Measurements from ENCODE around the gene TM9SF2. TPM values are rescaled to one million over a fixed set of nuclear protein-coding genes. Genes with fewer than 3 reads are reported as not detected.

The TM9SF2 gene
- polyA plus RNA-seq, 2 of the 4 experiments (the other 2 are of a cell fraction) = 58.8 to 114 TPM

DNA sequence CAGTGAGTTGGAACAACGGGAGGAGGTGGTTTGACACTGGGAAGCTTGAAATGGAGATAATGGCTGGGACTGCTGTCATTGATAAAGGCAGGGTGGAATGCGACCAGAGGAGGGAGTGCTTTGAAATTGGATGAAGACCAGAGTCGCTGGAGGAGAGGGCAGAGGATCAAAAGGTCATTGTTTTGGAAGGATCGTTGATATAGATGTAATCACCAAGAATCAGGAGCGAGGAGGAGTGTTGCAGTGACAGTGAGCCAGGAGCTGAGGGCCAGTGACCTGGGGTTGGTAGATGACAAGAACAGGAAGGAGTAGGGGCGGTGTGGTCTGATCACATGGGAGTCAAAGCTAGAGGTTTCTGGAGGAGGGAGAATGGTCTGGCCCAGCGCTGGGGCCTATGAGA lies 25.3 kb downstream of the TM9SF2 start:
- TF ChIP-seq GATA3 (IDR thresholded peaks at IDR 0.05; ENCODE audit: borderline replicate concordance) (no peak), CBX2 (IDR thresholded peaks at IDR 0.05; ENCODE audit: borderline replicate concordance, low read depth) (no peak), HOXA7 (CRISPR knock-in tag; IDR thresholded peaks at IDR 0.05) (no peak), CEBPB (IDR thresholded peaks at IDR 0.05) (no peak), EHF (CRISPR knock-in tag; IDR thresholded peaks at IDR 0.05) (no peak), FOSL2 (IDR thresholded peaks at IDR 0.05) (no peak), FOSL2 (CRISPR knock-in tag; IDR thresholded peaks at IDR 0.05) (no peak)
- WGBS (ENCODE audit: missing lambda C conversion rate) = 88% methylated on average over 7 of the region's 7 CpGs
- ATAC-seq (no peak), DNase-seq (ENCODE audit: low read depth in 1 of 2, low spot score in 1 of 2) (no peak), FAIRE-seq (no peak)
- Histone ChIP-seq H3K4me3 (no peak overlapping the region), H3K9me3 (no peaks in the 10 kb centered on the region), H3K27ac (no peak overlapping the region), H3K4me2 (no peak overlapping the region), H3K4me1 (no peaks in the 10 kb centered on the region)
- ChIA-PET CTCF (interaction anchor here (1.2 kb wide), 1 partner anchor 21 kb away, joined by 3 read pairs; no protein-coding TSS in a partner anchor), POLR2A (no interaction called here)

DNA sequence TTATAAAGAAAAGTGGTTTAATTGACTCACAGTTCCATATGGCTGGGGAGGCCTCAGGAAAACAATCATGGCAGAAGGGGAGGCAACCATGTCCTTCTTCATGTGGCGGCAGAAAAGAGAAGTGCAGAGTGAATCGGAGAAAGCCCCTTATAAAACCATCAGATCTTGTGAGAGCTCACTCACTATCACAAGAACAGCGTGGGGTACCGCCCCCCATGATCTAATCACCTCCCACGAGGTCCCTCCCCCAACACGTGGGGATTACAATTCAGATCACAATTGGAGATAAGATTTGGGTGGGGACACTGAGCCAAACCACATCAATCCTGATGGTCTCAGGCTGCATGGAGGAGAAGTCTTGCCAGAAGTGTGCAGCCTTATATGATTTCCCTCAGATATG lies 26.0 kb downstream of the TM9SF2 start:
- Histone ChIP-seq H3K4me3 (no peak overlapping the region), H3K4me1 (no peaks in the 10 kb centered on the region), H3K27ac (no peak overlapping the region), H3K9me3 (no peaks in the 10 kb centered on the region), H3K4me2 (no peak overlapping the region)
- POLR2A ChIA-PET = no interaction called here
- no peak for ATAC-seq
- CTCF ChIA-PET = no interaction called here
- WGBS (ENCODE audit: missing lambda C conversion rate) = 79% methylated on average over 6 of the region's 6 CpGs
- no peak for TF ChIP-seq RCOR1 (IDR thresholded peaks at IDR 0.05; ENCODE audit: low read depth, low read length)
- no peak for TF ChIP-seq RNF2 (IDR thresholded peaks at IDR 0.05; ENCODE audit: borderline replicate concordance, low read depth)
- TF ChIP-seq, protein P1, sequence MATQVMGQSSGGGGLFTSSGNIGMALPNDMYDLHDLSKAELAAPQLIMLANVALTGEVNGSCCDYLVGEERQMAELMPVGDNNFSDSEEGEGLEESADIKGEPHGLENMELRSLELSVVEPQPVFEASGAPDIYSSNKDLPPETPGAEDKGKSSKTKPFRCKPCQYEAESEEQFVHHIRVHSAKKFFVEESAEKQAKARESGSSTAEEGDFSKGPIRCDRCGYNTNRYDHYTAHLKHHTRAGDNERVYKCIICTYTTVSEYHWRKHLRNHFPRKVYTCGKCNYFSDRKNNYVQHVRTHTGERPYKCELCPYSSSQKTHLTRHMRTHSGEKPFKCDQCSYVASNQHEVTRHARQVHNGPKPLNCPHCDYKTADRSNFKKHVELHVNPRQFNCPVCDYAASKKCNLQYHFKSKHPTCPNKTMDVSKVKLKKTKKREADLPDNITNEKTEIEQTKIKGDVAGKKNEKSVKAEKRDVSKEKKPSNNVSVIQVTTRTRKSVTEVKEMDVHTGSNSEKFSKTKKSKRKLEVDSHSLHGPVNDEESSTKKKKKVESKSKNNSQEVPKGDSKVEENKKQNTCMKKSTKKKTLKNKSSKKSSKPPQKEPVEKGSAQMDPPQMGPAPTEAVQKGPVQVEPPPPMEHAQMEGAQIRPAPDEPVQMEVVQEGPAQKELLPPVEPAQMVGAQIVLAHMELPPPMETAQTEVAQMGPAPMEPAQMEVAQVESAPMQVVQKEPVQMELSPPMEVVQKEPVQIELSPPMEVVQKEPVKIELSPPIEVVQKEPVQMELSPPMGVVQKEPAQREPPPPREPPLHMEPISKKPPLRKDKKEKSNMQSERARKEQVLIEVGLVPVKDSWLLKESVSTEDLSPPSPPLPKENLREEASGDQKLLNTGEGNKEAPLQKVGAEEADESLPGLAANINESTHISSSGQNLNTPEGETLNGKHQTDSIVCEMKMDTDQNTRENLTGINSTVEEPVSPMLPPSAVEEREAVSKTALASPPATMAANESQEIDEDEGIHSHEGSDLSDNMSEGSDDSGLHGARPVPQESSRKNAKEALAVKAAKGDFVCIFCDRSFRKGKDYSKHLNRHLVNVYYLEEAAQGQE (IDR thresholded peaks at IDR 0.05) = no peak
- TF ChIP-seq EHF (CRISPR knock-in tag; IDR thresholded peaks at IDR 0.05) = no peak
- TF ChIP-seq ZFP36 (IDR thresholded peaks at IDR 0.05; ENCODE audit: borderline replicate concordance, partially characterized antibody) = no peak
- no peak for TF ChIP-seq RARB (CRISPR knock-in tag; IDR thresholded peaks at IDR 0.05)
- no peak for TF ChIP-seq JUN (IDR thresholded peaks at IDR 0.05)
- TF ChIP-seq EHMT2 (IDR thresholded peaks at IDR 0.05; ENCODE audit: low read depth) = no peak
- no peak for TF ChIP-seq CHD2 (IDR thresholded peaks at IDR 0.05; ENCODE audit: low read length, partially characterized antibody)
- TF ChIP-seq, protein P2, sequence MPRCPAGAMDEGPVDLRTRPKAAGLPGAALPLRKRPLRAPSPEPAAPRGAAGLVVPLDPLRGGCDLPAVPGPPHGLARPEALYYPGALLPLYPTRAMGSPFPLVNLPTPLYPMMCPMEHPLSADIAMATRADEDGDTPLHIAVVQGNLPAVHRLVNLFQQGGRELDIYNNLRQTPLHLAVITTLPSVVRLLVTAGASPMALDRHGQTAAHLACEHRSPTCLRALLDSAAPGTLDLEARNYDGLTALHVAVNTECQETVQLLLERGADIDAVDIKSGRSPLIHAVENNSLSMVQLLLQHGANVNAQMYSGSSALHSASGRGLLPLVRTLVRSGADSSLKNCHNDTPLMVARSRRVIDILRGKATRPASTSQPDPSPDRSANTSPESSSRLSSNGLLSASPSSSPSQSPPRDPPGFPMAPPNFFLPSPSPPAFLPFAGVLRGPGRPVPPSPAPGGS (IDR thresholded peaks at IDR 0.05) = no peak
- TF ChIP-seq NPAS2 (CRISPR knock-in tag; IDR thresholded peaks at IDR 0.05; ENCODE audit: borderline replicate concordance) = no peak
- no peak for TF ChIP-seq POLR2AphosphoS2 (conservative IDR thresholded peaks at IDR 0.05; ENCODE audit: low read length)
- TF ChIP-seq SMC3 (IDR thresholded peaks at IDR 0.05) = no peak
- no peak for TF ChIP-seq NR3C1 (IDR thresholded peaks at IDR 0.05)
- TF ChIP-seq TP53 (CRISPR knock-in tag; IDR thresholded peaks at IDR 0.05) = no peak
- TF ChIP-seq, protein P3, sequence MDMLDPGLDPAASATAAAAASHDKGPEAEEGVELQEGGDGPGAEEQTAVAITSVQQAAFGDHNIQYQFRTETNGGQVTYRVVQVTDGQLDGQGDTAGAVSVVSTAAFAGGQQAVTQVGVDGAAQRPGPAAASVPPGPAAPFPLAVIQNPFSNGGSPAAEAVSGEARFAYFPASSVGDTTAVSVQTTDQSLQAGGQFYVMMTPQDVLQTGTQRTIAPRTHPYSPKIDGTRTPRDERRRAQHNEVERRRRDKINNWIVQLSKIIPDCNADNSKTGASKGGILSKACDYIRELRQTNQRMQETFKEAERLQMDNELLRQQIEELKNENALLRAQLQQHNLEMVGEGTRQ (IDR thresholded peaks at IDR 0.05) = no peak
- no peak for DNase-seq (ENCODE audit: low read depth in 1 of 2, low spot score in 1 of 2)
- no peak for FAIRE-seq
